ENCODE measurements around the gene SGMS1. TPM values are rescaled to one million over a fixed set of nuclear protein-coding genes. Genes with fewer than 3 reads are reported as not detected.

Gene SGMS1
- total RNA-seq, 1 donor from 2014 or later = 24.1 TPM

GRCh38 chr10:50331486-50331885, 292.3 kb downstream of the SGMS1 start:
- TF ChIP-seq CTCF (IDR thresholded peaks at IDR 0.05; ENCODE audit: partially characterized antibody, unreplicated experiment) = no peak
- Mint-ChIP-seq H3K4me1 (ENCODE audit: low read depth, unreplicated experiment) (peaks cover 7% of the 10 kb centered on the region), H3K4me3 (ENCODE audit: unreplicated experiment) (no peak overlapping the region), H3K36me3 (ENCODE audit: unreplicated experiment) (no peaks in the 10 kb centered on the region), H3K27ac (ENCODE audit: unreplicated experiment) (no peak overlapping the region), H3K27me3 (ENCODE audit: unreplicated experiment) (peaks cover 3% of the 10 kb centered on the region), H3K9me3 (ENCODE audit: unreplicated experiment) (peaks cover 2% of the 10 kb centered on the region)
- DNase-seq = no peak

- H3K27ac Mint-ChIP-seq (ENCODE audit: unreplicated experiment) = no peak overlapping the region
- TF ChIP-seq CTCF (IDR thresholded peaks at IDR 0.05; ENCODE audit: partially characterized antibody, unreplicated experiment) = no peak
Observed at GRCh38 chr10:50326757-50327701, 296.7 kb downstream of the SGMS1 start.

GRCh38 chr10:50326172-50326555, 297.6 kb downstream of the SGMS1 start:
- H3K4me1 Mint-ChIP-seq (ENCODE audit: low read depth, unreplicated experiment) = peaks cover 5% of the 10 kb centered on the region
- no peaks in the 10 kb centered on the region for H3K36me3 Mint-ChIP-seq (ENCODE audit: unreplicated experiment)
- H3K27me3 Mint-ChIP-seq (ENCODE audit: unreplicated experiment) = no peaks in the 10 kb centered on the region
- TF ChIP-seq CTCF (IDR thresholded peaks at IDR 0.05; ENCODE audit: partially characterized antibody, unreplicated experiment) = no peak
- H3K9me3 Mint-ChIP-seq (ENCODE audit: unreplicated experiment) = peaks cover 1% of the 10 kb centered on the region
- H3K27ac Mint-ChIP-seq (ENCODE audit: unreplicated experiment) = no peak overlapping the region
- no peak overlapping the region for H3K4me3 Mint-ChIP-seq (ENCODE audit: unreplicated experiment)
- DNase-seq = no peak

More at GRCh38 chr10:50326757-50327701, 296.7 kb downstream of the SGMS1 start:
- Mint-ChIP-seq H3K4me3 (ENCODE audit: unreplicated experiment) (no peak overlapping the region), H3K4me1 (ENCODE audit: low read depth, unreplicated experiment) (peaks cover 5% of the 10 kb centered on the region), H3K27me3 (ENCODE audit: unreplicated experiment) (no peaks in the 10 kb centered on the region), H3K9me3 (ENCODE audit: unreplicated experiment) (no peaks in the 10 kb centered on the region), H3K36me3 (ENCODE audit: unreplicated experiment) (no peaks in the 10 kb centered on the region)
- DNase-seq = no peak

- no peak for DNase-seq
- TF ChIP-seq CTCF (IDR thresholded peaks at IDR 0.05; ENCODE audit: partially characterized antibody, unreplicated experiment) = no peak
- H3K9me3 Mint-ChIP-seq (ENCODE audit: unreplicated experiment) = peaks cover 1% of the 10 kb centered on the region
- H3K27me3 Mint-ChIP-seq (ENCODE audit: unreplicated experiment) = no peaks in the 10 kb centered on the region
- peaks cover 6% of the 10 kb centered on the region for H3K4me1 Mint-ChIP-seq (ENCODE audit: low read depth, unreplicated experiment)
- no peaks in the 10 kb centered on the region for H3K36me3 Mint-ChIP-seq (ENCODE audit: unreplicated experiment)
- no peak overlapping the region for H3K4me3 Mint-ChIP-seq (ENCODE audit: unreplicated experiment)
- no peak overlapping the region for H3K27ac Mint-ChIP-seq (ENCODE audit: unreplicated experiment)
Observed at GRCh38 chr10:50325449-50326171, 298.1 kb downstream of the SGMS1 start.

Data from glutamatergic neuron (in vitro differentiated cells).